ENCODE results near the gene C1RL. TPM values are rescaled to one million over a fixed set of nuclear protein-coding genes. Genes with fewer than 3 reads are reported as not detected.

The C1RL gene
- total RNA-seq, 6 donors from 2014 or later, result 55.9 to 224 (median 82.7) TPM

- DNase-seq, result no peak
- Histone ChIP-seq H3K4me1 (peaks cover 0 to 10% (median 3%) of the 10 kb centered on the region in 4 donors), H3K27me3 (no peaks in the 10 kb centered on the region), H3K36me3 (no peaks in the 10 kb centered on the region), H3K27ac (no peak overlapping the region), H3K9me3 (no peaks in the 10 kb centered on the region), H3K4me3 (no peak overlapping the region)
- 80 to 86% methylated on average over 4 to 5 of the region's 5 CpGs for whole genome bisulfite sequencing, 2 donors
- no peak for ATAC-seq (ENCODE audit: low FRiP score in 2 of 2)
- TF ChIP-seq CTCF (IDR thresholded peaks at IDR 0.05) (no peak), POLR2AphosphoS5 (IDR thresholded peaks at IDR 0.05) (no peak), EP300 (IDR thresholded peaks at IDR 0.05) (no peak)
Measured at GRCh38 chr12:7046383-7047105, 62.5 kb downstream of the C1RL start.

GRCh38 chr12:7045913-7046312, 63.1 kb downstream of the C1RL start:
- H3K36me3 ChIP-seq, result no peaks in the 10 kb centered on the region
- H3K27me3 ChIP-seq, result no peaks in the 10 kb centered on the region
- ATAC-seq (ENCODE audit: low FRiP score in 2 of 2), result no peak
- H3K27ac ChIP-seq, result no peak overlapping the region
- H3K4me1 ChIP-seq, result peaks cover 0 to 10% (median 3%) of the 10 kb centered on the region in 4 donors
- H3K9me3 ChIP-seq, result no peaks in the 10 kb centered on the region
- TF ChIP-seq POLR2A (IDR thresholded peaks at IDR 0.05) (no peak), CTCF (IDR thresholded peaks at IDR 0.05) (no peak), EP300 (IDR thresholded peaks at IDR 0.05) (no peak), POLR2AphosphoS5 (IDR thresholded peaks at IDR 0.05) (no peak)
- WGBS, 2 donors, result 91 to 94% methylated on average over 9 of the region's 9 CpGs
- no peak overlapping the region for H3K4me3 ChIP-seq
- no peak for DNase-seq

Small RNA genes within 50 kb of the gene (small RNA-seq; reads per million reads assigned to genes)
- 0 reads per million in 4 donors for gene RNU6-485P

Other genes starting within 250 kb of the C1RL start
- gene TPI1, start 241.7 kb downstream of the C1RL start, total RNA-seq, result 100 to 1,000 TPM; 137 to 407 (median 309) TPM
- 10 to 100 TPM; 27.7 to 63.3 (median 35.0) TPM for gene SPSB2, start 235.9 kb downstream of the C1RL start, total RNA-seq
- 10 to 100 TPM; 12.0 to 83.2 (median 29.1) TPM for gene LRRC23, start 204.4 kb downstream of the C1RL start, total RNA-seq
- 10 to 100 TPM; 33.4 to 44.0 (median 40.7) TPM for gene ENO2, start 194.6 kb downstream of the C1RL start, total RNA-seq
- 100 to 1,000 TPM in 4 of 6 donors, 10 to 100 TPM in 2; 74.7 to 321 (median 133) TPM for gene ATN1, start 181.3 kb downstream of the C1RL start, total RNA-seq
- not detected for gene RNU7-1, start 165.4 kb downstream of the C1RL start, total RNA-seq
- gene C12orf57, start 165.2 kb downstream of the C1RL start, total RNA-seq, result 100 to 1,000 TPM in 5 of 6 donors, 10 to 100 TPM in 1; 83.8 to 291 (median 179) TPM
- gene PTPN6, start 157.9 kb downstream of the C1RL start, total RNA-seq, result 100 to 1,000 TPM in 4 of 6 donors, 10 to 100 TPM in 2; 56.3 to 215 (median 114) TPM
- 100 to 1,000 TPM; 101 to 196 (median 140) TPM for gene PHB2, start 138.6 kb downstream of the C1RL start, total RNA-seq
- gene EMG1, start 138.3 kb downstream of the C1RL start, total RNA-seq, result 10 to 100 TPM; 30.4 to 47.4 (median 38.3) TPM
- gene LPCAT3, start 90.7 kb downstream of the C1RL start, total RNA-seq, result 100 to 1,000 TPM in 1 of 6 donors, 10 to 100 TPM in 5; 56.3 to 110 (median 84.1) TPM
- gene C1S, start 48.5 kb downstream of the C1RL start, total RNA-seq, result 100 to 1,000 TPM; 146 to 338 (median 208) TPM
- gene C1R, start 16.8 kb downstream of the C1RL start, total RNA-seq, result 100 to 1,000 TPM; 116 to 410 (median 210) TPM
- 1 to 10 TPM in 2 of 6 donors, not detected in 4; 1.8 to 6.9 TPM for gene RBP5, start 19.7 kb upstream of the C1RL start, total RNA-seq
- gene CLSTN3, start 21.2 kb upstream of the C1RL start, total RNA-seq, result 100 to 1,000 TPM in 1 of 6 donors, 10 to 100 TPM in 5; 14.4 to 111 (median 39.0) TPM
- 10 to 100 TPM; 40.4 to 69.1 (median 49.2) TPM for gene PEX5, start 80.5 kb upstream of the C1RL start, total RNA-seq
- not detected for gene ACSM4, start 194.9 kb upstream of the C1RL start, total RNA-seq